ENCODE data around the gene PRAMEF26. TPM values are rescaled to one million over a fixed set of nuclear protein-coding genes. Genes with fewer than 3 reads are reported as not detected.
"Not testable (repeated sequence)": the region's sequence is repeated elsewhere in the genome, so short reads cannot be mapped to it uniquely, and the experiment has no call there.

PRAMEF26 gene
- not detected for polyA plus RNA-seq (ENCODE audit: insufficient read length in 10 of 10)
- long read RNA-seq, donor 1, result 0 reads
- long read RNA-seq, donor 2, result 0 reads
- long read RNA-seq, donor 3, result 0 reads
- long read RNA-seq, donor 4, result 0 reads
- long read RNA-seq, donor 5, result 0 reads
- long read RNA-seq, donor 6, result 0 reads
- long read RNA-seq, donor 7, result 0 reads
- long read RNA-seq, donor 8, result 0 reads
- long read RNA-seq, donor 9, result 0 reads

GRCh38 chr1:13155909-13156308 is at the start of gene PRAMEF26:
Gene PRAMEF26 (minus strand): TSS chr1:13156009. CDS start chr1:13153095, 2,914 bp downstream.
- not testable (repeated sequence) for DNase-seq

- DNase-seq, result not testable (repeated sequence)
These were observed 45.5 kb upstream of the PRAMEF26 start, which contains the start of gene PRAMEF13 for GRCh38 chr1:13201309-13201708. Gene PRAMEF13 (minus strand): TSS chr1:13201409. CDS start chr1:13199589, 1,820 bp downstream.

DNA sequence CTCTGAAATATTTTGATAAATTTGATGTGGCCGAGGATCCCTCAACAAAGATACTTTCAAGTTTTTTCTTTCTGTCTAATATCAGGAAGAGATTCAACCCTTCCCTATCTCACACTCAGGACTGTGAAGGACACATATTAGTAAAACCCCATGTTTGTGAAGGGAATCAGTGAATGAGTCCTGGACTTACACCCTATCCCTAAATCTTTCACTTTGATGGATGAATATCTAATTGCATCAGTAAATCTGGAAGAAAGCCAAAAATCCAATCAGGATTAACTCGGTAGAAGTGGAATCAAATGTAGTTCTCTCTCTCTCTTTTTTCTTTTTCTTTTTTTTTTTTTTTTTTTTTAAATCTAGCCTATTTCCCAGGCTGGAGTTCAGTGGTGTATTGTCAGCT is 15.7 kb upstream of the PRAMEF26 start, which contains the start of gene PRAMEF9:
Gene PRAMEF9, plus strand, starts transcription at position 301 of the 400 bp plus-strand sequence. CDS start 3,433 bp downstream, outside the sequence.
- not testable (repeated sequence) for DNase-seq

DNA sequence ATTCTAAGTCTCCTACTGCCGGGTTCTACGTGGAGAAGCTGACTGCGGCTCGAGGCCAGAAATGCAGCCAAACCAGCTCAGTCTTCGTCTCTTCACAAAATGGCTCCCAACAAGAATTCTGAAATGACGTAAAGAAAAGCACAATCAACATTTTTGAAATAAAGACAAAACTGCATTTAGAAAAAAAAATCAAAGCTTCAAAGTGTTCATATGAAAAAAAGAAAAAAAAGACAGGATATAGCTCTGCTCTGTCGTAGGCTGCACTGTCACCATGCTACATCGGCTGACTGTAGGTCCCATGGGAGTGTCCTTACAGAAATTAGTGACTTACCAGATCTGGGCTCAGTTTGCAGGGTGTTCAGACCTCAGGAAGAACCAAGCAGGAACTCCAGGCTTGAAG is 9.7 kb upstream of the PRAMEF26 start, which contains the start of gene HNRNPCL4:
Gene HNRNPCL4, minus strand, starts transcription at position 101 of the 400 bp plus-strand sequence. CDS start 164 bp downstream, outside the sequence.
- DNase-seq, result not testable (repeated sequence)

DNA sequence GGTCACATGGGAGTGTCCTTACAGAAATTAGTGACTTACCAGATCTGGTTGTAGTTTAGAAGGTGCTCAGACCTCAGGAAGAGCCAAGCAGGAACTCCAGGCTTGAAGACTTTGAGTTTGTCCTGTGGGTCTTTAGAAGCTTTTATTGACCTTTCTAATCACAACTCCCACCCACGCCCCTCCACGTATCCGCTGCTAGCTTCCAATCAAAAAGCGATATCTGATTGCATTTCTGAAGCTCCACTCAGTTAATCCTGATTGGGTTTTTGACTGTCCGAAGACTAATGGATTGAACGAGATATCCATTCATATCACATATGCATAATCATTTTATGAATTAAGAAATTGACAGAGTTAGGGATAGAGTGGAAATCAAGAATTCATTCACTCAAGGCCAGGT is 39.1 kb downstream of the PRAMEF26 start, which contains the start of gene HNRNPCL2:
Gene HNRNPCL2, minus strand, starts transcription at position 101 of the 400 bp plus-strand sequence. CDS start 454 bp downstream, outside the sequence.
- not testable (repeated sequence) for DNase-seq

Other genes with a start within 250 kb of the PRAMEF26 start
- not detected for gene PRAMEF7, start 239.4 kb downstream of the PRAMEF26 start, polyA plus RNA-seq (ENCODE audit: insufficient read length in 10 of 10)
- not detected for gene PRAMEF6, start 208.4 kb downstream of the PRAMEF26 start, polyA plus RNA-seq (ENCODE audit: insufficient read length in 10 of 10)
- gene PRAMEF27, start 99.4 kb downstream of the PRAMEF26 start, polyA plus RNA-seq (ENCODE audit: insufficient read length in 10 of 10), result not detected
- gene HNRNPCL3, start 95.2 kb downstream of the PRAMEF26 start, polyA plus RNA-seq (ENCODE audit: insufficient read length in 10 of 10), result under 1 TPM in 1 of 10 donors, not detected in 9; 0.19 TPM
- gene PRAMEF25, start 85.2 kb downstream of the PRAMEF26 start, polyA plus RNA-seq (ENCODE audit: insufficient read length in 10 of 10), result not detected
- gene HNRNPCL2, start 39.2 kb downstream of the PRAMEF26 start, polyA plus RNA-seq (ENCODE audit: insufficient read length in 10 of 10), result under 1 TPM in 1 of 10 donors, not detected in 9; 0.15 TPM
- under 1 TPM in 2 of 10 donors, not detected in 8; 0.15 to 0.31 TPM for gene HNRNPCL4, start 9.6 kb upstream of the PRAMEF26 start, polyA plus RNA-seq (ENCODE audit: insufficient read length in 10 of 10)
- gene PRAMEF9, start 15.8 kb upstream of the PRAMEF26 start, polyA plus RNA-seq (ENCODE audit: insufficient read length in 10 of 10), result not detected
- gene PRAMEF13, start 45.4 kb upstream of the PRAMEF26 start, polyA plus RNA-seq (ENCODE audit: insufficient read length in 10 of 10), result not detected
- not detected for gene PRAMEF18, start 70.1 kb upstream of the PRAMEF26 start, polyA plus RNA-seq (ENCODE audit: insufficient read length in 10 of 10)
- not detected for gene PRAMEF5, start 98.2 kb upstream of the PRAMEF26 start, polyA plus RNA-seq (ENCODE audit: insufficient read length in 10 of 10)
- not detected for gene PRAMEF8, start 129.1 kb upstream of the PRAMEF26 start, polyA plus RNA-seq (ENCODE audit: insufficient read length in 10 of 10)
- gene PRAMEF33, start 147.5 kb upstream of the PRAMEF26 start, polyA plus RNA-seq (ENCODE audit: insufficient read length in 10 of 10), result not detected
- not detected for gene PRAMEF15, start 159.6 kb upstream of the PRAMEF26 start, polyA plus RNA-seq (ENCODE audit: insufficient read length in 10 of 10)
- not detected for gene PRAMEF14, start 191.1 kb upstream of the PRAMEF26 start, polyA plus RNA-seq (ENCODE audit: insufficient read length in 10 of 10)
- not detected for gene PRAMEF19, start 215.9 kb upstream of the PRAMEF26 start, polyA plus RNA-seq (ENCODE audit: insufficient read length in 10 of 10)
- not detected for gene PRAMEF17, start 233.6 kb upstream of the PRAMEF26 start, polyA plus RNA-seq (ENCODE audit: insufficient read length in 10 of 10)